HCT116 (cell line): ENCODE measurements around the gene CHDH. TPM values are rescaled to one million over a fixed set of nuclear protein-coding genes. Genes with fewer than 3 reads are reported as not detected.

Source experiments
- ATAC-seq: fragments of 200-7000 bp; cut with Tn5 transposase; 2 replicates; pipeline ENCODE4 v1.9.1; 2020; ENCODE audit warnings: mild to moderate bottlenecking, moderate library complexity
- BruUV-seq: library from RNA; stranded (reverse); fragments of 400-500 nt; replicated peaks from 2 replicates; lab custom pipeline; 2021; lab: Mats Ljungman, UMichigan
- CTCF ChIA-PET: fragments of 300-600 bp; sonication (Branson Sonifier 250); formaldehyde crosslinking; loops from one replicate; lab custom pipeline; 2021; ENCODE audit warnings: antibody characterized with exemption; lab: Charles Lee
- POLR2A ChIA-PET: fragments of 300-600, 350-600 bp; sonication (Branson Sonifier 250); formaldehyde crosslinking; loops from one replicate; lab custom pipeline; 2021; ENCODE audit warnings: antibody characterized with exemption; lab: Charles Lee
- RAD21 ChIA-PET, 2 experiments: fragments of 300-600 bp; sonication (Branson Sonifier 250); formaldehyde crosslinking; loops; one replicate each; lab custom pipeline; 2023; ENCODE audit warnings: low total read pairs in 2 of 2; ENCODE audit not compliant: uncharacterized antibody in 2 of 2, unreplicated experiment in 2 of 2, low non-redundant PET in 1 of 2; lab: Charles Lee
- DNase-seq: peaks from one replicate; pipeline ENCODE4 v3.0.0-alpha.2; 2010; ENCODE audit warnings: low read depth, low spot score
- H2AFZ ChIP-seq: fragments of 200-600 bp; shearing (Covaris generic), sonication (generic); 2 replicates; pipeline ENCODE4 v1.6.1; 2017; ENCODE audit warnings: low read depth, mixed run types, mixed read lengths, antibody characterized with exemption, low read length; ENCODE audit not compliant: poor library complexity, severe bottlenecking
- H3K27ac ChIP-seq: 2 replicates; pipeline ENCODE4 v1.5.1; 2012; ENCODE audit warnings: low read depth, low read length
- H3K27me3 ChIP-seq: fragments of 200-600 bp; sonication (generic); 2 replicates; pipeline ENCODE4 v1.6.1; 2016; ENCODE audit warnings: mixed run types, low read length, mixed read lengths; ENCODE audit not compliant: insufficient read depth
- H3K36me3 ChIP-seq, 2 experiments: fragments of 200-500 bp in 1 of 2; fragments of 200-600 bp in 1 of 2; sonication (Bioruptor generic) in 1 of 2; sonication (generic) in 1 of 2; 2 replicates each; pipeline versions ENCODE4 v1.5.1 to v1.6.1; 2014 to 2016; ENCODE audit warnings: low read length in 2 of 2, inconsistent platforms in 1 of 2, mixed read lengths in 1 of 2, mixed run types in 1 of 2; ENCODE audit not compliant: insufficient read depth in 2 of 2, control insufficient read depth in 1 of 2
- H3K4me1 ChIP-seq, 2 experiments: fragments of 200-600 bp in 1 of 2; sonication (generic) in 1 of 2; 2 replicates each; pipeline versions ENCODE4 v1.5.1 to v1.6.1; 2012 to 2017; ENCODE audit warnings: low read length in 2 of 2, inconsistent platforms in 1 of 2, mild to moderate bottlenecking in 1 of 2, mixed read lengths in 1 of 2, mixed run types in 1 of 2, moderate library complexity in 1 of 2; ENCODE audit not compliant: insufficient read depth in 2 of 2, control insufficient read depth in 1 of 2
- H3K4me2 ChIP-seq: fragments of 200-600 bp; sonication (generic); 2 replicates; pipeline ENCODE4 v1.6.1; 2017; ENCODE audit warnings: mixed run types, low read length, mixed read lengths
- H3K4me3 ChIP-seq, 2 experiments: fragments of 200-600 bp in 1 of 2; sonication (generic) in 1 of 2; replicated peaks in 1 of 2; 2 replicates each; pipeline ENCODE4 v1.5.1; 2011 to 2016; ENCODE audit warnings: low read length in 2 of 2, control low read depth in 1 of 2, low read depth in 1 of 2, mild to moderate bottlenecking in 1 of 2, mixed read lengths in 1 of 2, mixed run types in 1 of 2
- H3K79me2 ChIP-seq: fragments of 200-600 bp; sonication (generic); 2 replicates; pipeline ENCODE4 v1.6.1; 2017; ENCODE audit warnings: mild to moderate bottlenecking, mixed run types, low read length, moderate library complexity, mixed read lengths; ENCODE audit not compliant: insufficient read depth
- H3K9ac ChIP-seq: fragments of 200-600 bp; sonication (generic); 2 replicates; pipeline ENCODE4 v1.6.1; 2016; ENCODE audit warnings: low read length, mixed read lengths
- H3K9me2 ChIP-seq: fragments of 200-600 bp; sonication (generic), shearing (Covaris generic); 2 replicates; pipeline ENCODE4 v1.6.1; 2017; ENCODE audit warnings: mixed run types, mild to moderate bottlenecking, moderate library complexity; ENCODE audit not compliant: insufficient read depth
- H3K9me3 ChIP-seq, 2 experiments: fragments of 200-500 bp in 1 of 2; fragments of 200-600 bp in 1 of 2; sonication (Bioruptor generic) in 1 of 2; sonication (generic) in 1 of 2; 2 replicates each; pipeline ENCODE4 v1.6.1; 2014 to 2017; ENCODE audit warnings: low read length in 2 of 2, mixed read lengths in 2 of 2, inconsistent platforms in 1 of 2, low read depth in 1 of 2, mild to moderate bottlenecking in 1 of 2, mixed run types in 1 of 2, moderate library complexity in 1 of 2; ENCODE audit not compliant: control insufficient read depth in 1 of 2, insufficient read depth in 1 of 2
- H4K20me1 ChIP-seq: fragments of 200-600 bp; sonication (generic), shearing (Covaris generic); 2 replicates; pipeline ENCODE4 v1.6.1; 2017; ENCODE audit warnings: mixed run types, mild to moderate bottlenecking, moderate library complexity; ENCODE audit not compliant: insufficient read depth
- ATF3 ChIP-seq: IDR thresholded peaks from 2 replicates; pipeline ENCODE4 v1.6.1; 2012
- CBX3 ChIP-seq: IDR thresholded peaks from 2 replicates; pipeline ENCODE4 v1.6.1; 2012; ENCODE audit warnings: low read depth
- CEBPB ChIP-seq: IDR thresholded peaks from 2 replicates; pipeline ENCODE4 v1.6.1; 2012; ENCODE audit warnings: low read depth
- EGR1 ChIP-seq: IDR thresholded peaks from 2 replicates; pipeline ENCODE4 v1.6.1; 2012; ENCODE audit warnings: low read depth
- ELF1 ChIP-seq: IDR thresholded peaks from 2 replicates; pipeline ENCODE4 v1.6.1; 2012; ENCODE audit warnings: low read depth, borderline replicate concordance
- EZH2 ChIP-seq: fragments of 200-600 bp; sonication (generic); IDR thresholded peaks from 2 replicates; pipeline ENCODE4 v1.6.1; 2017; ENCODE audit warnings: antibody characterized with exemption, mixed run types
- EZH2phosphoT487 ChIP-seq: fragments of 200-600 bp; IDR thresholded peaks from 2 replicates; pipeline ENCODE4 v1.6.1; 2018; ENCODE audit warnings: antibody characterized with exemption, borderline replicate concordance
- JUND ChIP-seq: IDR thresholded peaks from 2 replicates; pipeline ENCODE4 v1.6.1; 2012
- MAX ChIP-seq: IDR thresholded peaks from 2 replicates; pipeline ENCODE4 v1.6.1; 2012
- POLR2A ChIP-seq: IDR thresholded peaks from 2 replicates; pipeline ENCODE4 v1.7.0; 2011; ENCODE audit warnings: borderline replicate concordance; ENCODE audit not compliant: insufficient read depth, insufficient read length; ENCODE audit errors: extremely low read depth
- SIN3A ChIP-seq: IDR thresholded peaks from 2 replicates; pipeline ENCODE4 v1.6.1; 2012; ENCODE audit warnings: low read depth
- SP1 ChIP-seq: IDR thresholded peaks from 2 replicates; pipeline ENCODE4 v1.6.1; 2012; ENCODE audit warnings: low read depth
- SRF ChIP-seq: IDR thresholded peaks from 2 replicates; pipeline ENCODE4 v1.6.1; 2012; ENCODE audit warnings: low read depth
- TCF7L2 ChIP-seq: IDR thresholded peaks from 2 replicates; pipeline ENCODE4 v1.7.0; 2011; ENCODE audit warnings: borderline replicate concordance, inconsistent platforms; ENCODE audit not compliant: insufficient read depth, insufficient read length; ENCODE audit errors: extremely low read depth
- YY1 ChIP-seq: IDR thresholded peaks from 2 replicates; pipeline ENCODE4 v1.6.1; 2011; ENCODE audit warnings: low read length, low read depth, moderate library complexity, mild to moderate bottlenecking; ENCODE audit not compliant: insufficient replicate concordance; ENCODE audit errors: extremely low read depth
- intact Hi-C: fragments of 100-400 bp; cut with micrococcal nuclease; formaldehyde crosslinking; loops from 2 replicates; pipeline ENCODE4 v1.10.0; 2022
- total RNA-seq: library from RNA; stranded (reverse); gene quantifications from one replicate; pipeline ENCODE4 v1.2.1, GENCODE V29; 2021; ENCODE audit not compliant: unreplicated experiment

Gene CHDH
- total RNA-seq, 1 experiment from 2014 or later = 10.8 TPM

- RAD21 ChIA-PET = no interaction called here
These were observed 26.1 kb downstream of the CHDH start for GRCh38 chr3:53820084-53820483.

GRCh38 chr3:53819163-53819868 lies 26.9 kb downstream of the CHDH start:
- intact Hi-C loops = no loop called here
- ChIA-PET POLR2A (no interaction called here), CTCF (no interaction called here), RAD21 (no interaction called here)
- DNase-seq (no peak), ATAC-seq (no peak)
- no TSS peak for BruUV-seq
- Histone ChIP-seq H3K9ac (no peak overlapping the region), H3K79me2 (no peaks in the 10 kb centered on the region), H3K36me3 (no peaks in the 10 kb centered on the region; a peak in 1 of 4 replicates), H3K27me3 (no peaks in the 10 kb centered on the region), H2AFZ (no peak overlapping the region), H3K4me2 (no peak overlapping the region), H3K9me2 (no peaks in the 10 kb centered on the region), H3K4me1 (no peaks in the 10 kb centered on the region), H3K9me3 (no peaks in the 10 kb centered on the region), H3K4me3 (no peak overlapping the region), H3K27ac (no peak overlapping the region), H4K20me1 (no peaks in the 10 kb centered on the region)
- TF ChIP-seq CBX3 = no peak
- no peak for TF ChIP-seq POLR2A
- no peak for TF ChIP-seq CEBPB
- TF ChIP-seq EZH2 = no peak
- TF ChIP-seq MAX = no peak
- no peak for TF ChIP-seq SP1
- TF ChIP-seq SRF = no peak
- no peak for TF ChIP-seq ATF3
- TF ChIP-seq EGR1 = no peak
- no peak for TF ChIP-seq EZH2phosphoT487
- no peak for TF ChIP-seq TCF7L2
- TF ChIP-seq SIN3A = no peak
- TF ChIP-seq ELF1 = no peak
- no peak for TF ChIP-seq JUND

More at GRCh38 chr3:53820084-53820483, 26.1 kb downstream of the CHDH start:
- H3K4me3 ChIP-seq = no peak overlapping the region
- no peaks in the 10 kb centered on the region for H3K27me3 ChIP-seq
- no peaks in the 10 kb centered on the region for H4K20me1 ChIP-seq
- no peaks in the 10 kb centered on the region for H3K9me2 ChIP-seq
- no peak overlapping the region for H3K27ac ChIP-seq
- ATAC-seq (no peak), DNase-seq (no peak)
- H3K9ac ChIP-seq = no peak overlapping the region
- ChIA-PET POLR2A (no interaction called here), CTCF (no interaction called here)
- intact Hi-C loops = no loop called here
- H3K36me3 ChIP-seq = no peaks in the 10 kb centered on the region; a peak in 1 of 4 replicates
- no peak overlapping the region for H3K4me2 ChIP-seq
- BruUV-seq = no TSS peak
- H3K4me1 ChIP-seq = no peaks in the 10 kb centered on the region
- no peak for TF ChIP-seq SP1
- no peak for TF ChIP-seq YY1
- TF ChIP-seq ELF1 = no peak
- no peaks in the 10 kb centered on the region for H3K79me2 ChIP-seq
- H3K9me3 ChIP-seq = no peaks in the 10 kb centered on the region
- H2AFZ ChIP-seq = no peak overlapping the region
